GM12878 (cell line): ENCODE results near the gene GNAO1.

Experiments
- ATF7 ChIP-seq: fragments of 450-650 bp; IDR thresholded peaks from 2 replicates; pipeline ENCODE4 v1.6.1; 2016; ENCODE audit warnings: low read depth, mild to moderate bottlenecking
- CEBPB ChIP-seq, 2 experiments: fragments of 150-350 bp in 1 of 2; IDR thresholded peaks; 2 replicates each; pipeline ENCODE4 v1.6.1; 2012 to 2014; ENCODE audit warnings: low read depth in 2 of 2, low read length in 2 of 2, borderline replicate concordance in 1 of 2, inconsistent platforms in 1 of 2
- CREB1 ChIP-seq: IDR thresholded peaks from 2 replicates; pipeline ENCODE4 v1.6.1; 2012; ENCODE audit warnings: low read depth, mild to moderate bottlenecking, inconsistent platforms
- DPF2 ChIP-seq: fragments of 450-650 bp; IDR thresholded peaks from 2 replicates; pipeline ENCODE4 v1.6.1; 2017; ENCODE audit warnings: mild to moderate bottlenecking
- EZH2 ChIP-seq: IDR thresholded peaks from 2 replicates; pipeline ENCODE4 v1.6.1; 2012; ENCODE audit warnings: low read depth, mild to moderate bottlenecking, control low read depth, inconsistent platforms, low read length, borderline replicate concordance; ENCODE audit not compliant: control insufficient read depth
- POLR2AphosphoS5 ChIP-seq: IDR thresholded peaks from 2 replicates; pipeline ENCODE4 v1.6.1; 2011; ENCODE audit warnings: mild to moderate bottlenecking, low read length, inconsistent platforms
- SRF ChIP-seq, 2 experiments: IDR thresholded peaks; 2 replicates each; pipeline ENCODE4 v1.6.1; 2011; ENCODE audit warnings: low read depth in 2 of 2, low read length in 2 of 2, mild to moderate bottlenecking in 1 of 2, moderate library complexity in 1 of 2
- TF ChIP-seq, protein P1 (sequence below), 3 experiments: IDR thresholded peaks in 2 of 3; conservative IDR thresholded peaks in 1 of 3; 2 replicates each; pipeline ENCODE4 v1.5.1; 2011; ENCODE audit warnings: low read depth in 3 of 3, low read length in 3 of 3, mild to moderate bottlenecking in 3 of 3, control low read depth in 2 of 3, moderate library complexity in 2 of 3, inconsistent platforms in 1 of 3, mixed read lengths in 1 of 3; ENCODE audit not compliant: control insufficient read depth in 2 of 3, insufficient read depth in 1 of 3; ENCODE audit errors: extremely low read depth in 1 of 3
- TF ChIP-seq, protein P2 (sequence below): IDR thresholded peaks from 2 replicates; pipeline ENCODE4 v1.6.1; 2012; ENCODE audit warnings: mild to moderate bottlenecking, low read depth, low read length
- TF ChIP-seq, protein P3 (sequence below): IDR thresholded peaks from 2 replicates; pipeline ENCODE4 v1.6.1; 2012; ENCODE audit warnings: low read length, inconsistent platforms
- TF ChIP-seq, protein P4 (sequence below): IDR thresholded peaks from 2 replicates; pipeline ENCODE4 v1.6.1; 2011; ENCODE audit warnings: low read depth, low read length, improper control_type of control experiment, borderline replicate concordance
- TF ChIP-seq, protein P5 (sequence below): fragments of 450-650 bp; formaldehyde crosslinking; IDR thresholded peaks from 2 replicates; pipeline ENCODE4 v1.4.0; 2020; ENCODE audit warnings: mild to moderate bottlenecking, moderate library complexity
- TF ChIP-seq, protein P6 (sequence below): IDR thresholded peaks from 2 replicates; pipeline ENCODE4 v1.6.1; 2011; ENCODE audit warnings: low read depth, mild to moderate bottlenecking, low read length, moderate library complexity, borderline replicate concordance; ENCODE audit errors: extremely low read depth

DNA sequence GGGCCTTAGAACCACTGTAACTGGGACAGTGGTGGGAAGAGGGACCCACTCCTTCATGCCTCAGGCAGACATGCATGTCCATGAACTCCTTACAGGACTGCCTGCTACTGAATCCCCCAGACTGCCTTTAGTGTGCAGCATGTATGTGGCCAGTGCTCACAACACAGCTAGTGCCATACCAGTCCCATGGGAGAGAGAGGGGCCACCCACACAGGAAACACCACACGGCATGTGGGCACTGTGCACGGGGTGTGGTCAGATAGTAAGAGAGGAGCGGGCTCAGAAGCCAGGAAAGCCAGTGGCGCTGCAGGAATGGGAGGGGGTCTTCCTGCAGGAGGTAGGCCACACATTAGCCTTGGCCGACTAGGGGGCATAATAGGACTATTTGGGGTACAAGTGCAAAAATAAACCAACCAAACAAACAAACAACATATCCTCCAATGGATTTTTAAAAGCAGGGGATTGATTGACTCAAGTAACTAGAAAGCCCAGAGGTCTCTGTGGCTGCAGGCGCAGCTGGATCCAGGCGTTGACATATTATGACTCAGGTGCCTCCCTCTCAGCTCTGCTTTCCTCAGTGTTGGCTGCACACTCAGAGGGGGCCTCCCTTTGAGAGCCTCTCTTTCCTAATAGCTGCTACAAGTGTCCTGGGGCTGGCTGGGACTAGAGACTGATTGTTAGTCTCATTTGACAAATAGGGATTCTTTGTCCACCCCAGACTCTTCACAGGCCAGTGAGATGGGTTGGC, 129.7 kb downstream of the GNAO1 start:
- TF ChIP-seq, protein P1, sequence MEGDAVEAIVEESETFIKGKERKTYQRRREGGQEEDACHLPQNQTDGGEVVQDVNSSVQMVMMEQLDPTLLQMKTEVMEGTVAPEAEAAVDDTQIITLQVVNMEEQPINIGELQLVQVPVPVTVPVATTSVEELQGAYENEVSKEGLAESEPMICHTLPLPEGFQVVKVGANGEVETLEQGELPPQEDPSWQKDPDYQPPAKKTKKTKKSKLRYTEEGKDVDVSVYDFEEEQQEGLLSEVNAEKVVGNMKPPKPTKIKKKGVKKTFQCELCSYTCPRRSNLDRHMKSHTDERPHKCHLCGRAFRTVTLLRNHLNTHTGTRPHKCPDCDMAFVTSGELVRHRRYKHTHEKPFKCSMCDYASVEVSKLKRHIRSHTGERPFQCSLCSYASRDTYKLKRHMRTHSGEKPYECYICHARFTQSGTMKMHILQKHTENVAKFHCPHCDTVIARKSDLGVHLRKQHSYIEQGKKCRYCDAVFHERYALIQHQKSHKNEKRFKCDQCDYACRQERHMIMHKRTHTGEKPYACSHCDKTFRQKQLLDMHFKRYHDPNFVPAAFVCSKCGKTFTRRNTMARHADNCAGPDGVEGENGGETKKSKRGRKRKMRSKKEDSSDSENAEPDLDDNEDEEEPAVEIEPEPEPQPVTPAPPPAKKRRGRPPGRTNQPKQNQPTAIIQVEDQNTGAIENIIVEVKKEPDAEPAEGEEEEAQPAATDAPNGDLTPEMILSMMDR (IDR thresholded peaks at IDR 0.05 in 2 of 3, conservative IDR thresholded peaks at IDR 0.05 in 1 of 3; ENCODE audit: control insufficient read depth in 2 of 3, extremely low read depth in 1 of 3, insufficient read depth in 1 of 3, low read depth in 3 of 3, low read length in 3 of 3), result no peak
- TF ChIP-seq, protein P2, sequence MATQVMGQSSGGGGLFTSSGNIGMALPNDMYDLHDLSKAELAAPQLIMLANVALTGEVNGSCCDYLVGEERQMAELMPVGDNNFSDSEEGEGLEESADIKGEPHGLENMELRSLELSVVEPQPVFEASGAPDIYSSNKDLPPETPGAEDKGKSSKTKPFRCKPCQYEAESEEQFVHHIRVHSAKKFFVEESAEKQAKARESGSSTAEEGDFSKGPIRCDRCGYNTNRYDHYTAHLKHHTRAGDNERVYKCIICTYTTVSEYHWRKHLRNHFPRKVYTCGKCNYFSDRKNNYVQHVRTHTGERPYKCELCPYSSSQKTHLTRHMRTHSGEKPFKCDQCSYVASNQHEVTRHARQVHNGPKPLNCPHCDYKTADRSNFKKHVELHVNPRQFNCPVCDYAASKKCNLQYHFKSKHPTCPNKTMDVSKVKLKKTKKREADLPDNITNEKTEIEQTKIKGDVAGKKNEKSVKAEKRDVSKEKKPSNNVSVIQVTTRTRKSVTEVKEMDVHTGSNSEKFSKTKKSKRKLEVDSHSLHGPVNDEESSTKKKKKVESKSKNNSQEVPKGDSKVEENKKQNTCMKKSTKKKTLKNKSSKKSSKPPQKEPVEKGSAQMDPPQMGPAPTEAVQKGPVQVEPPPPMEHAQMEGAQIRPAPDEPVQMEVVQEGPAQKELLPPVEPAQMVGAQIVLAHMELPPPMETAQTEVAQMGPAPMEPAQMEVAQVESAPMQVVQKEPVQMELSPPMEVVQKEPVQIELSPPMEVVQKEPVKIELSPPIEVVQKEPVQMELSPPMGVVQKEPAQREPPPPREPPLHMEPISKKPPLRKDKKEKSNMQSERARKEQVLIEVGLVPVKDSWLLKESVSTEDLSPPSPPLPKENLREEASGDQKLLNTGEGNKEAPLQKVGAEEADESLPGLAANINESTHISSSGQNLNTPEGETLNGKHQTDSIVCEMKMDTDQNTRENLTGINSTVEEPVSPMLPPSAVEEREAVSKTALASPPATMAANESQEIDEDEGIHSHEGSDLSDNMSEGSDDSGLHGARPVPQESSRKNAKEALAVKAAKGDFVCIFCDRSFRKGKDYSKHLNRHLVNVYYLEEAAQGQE, result no peak
- TF ChIP-seq, protein P3, sequence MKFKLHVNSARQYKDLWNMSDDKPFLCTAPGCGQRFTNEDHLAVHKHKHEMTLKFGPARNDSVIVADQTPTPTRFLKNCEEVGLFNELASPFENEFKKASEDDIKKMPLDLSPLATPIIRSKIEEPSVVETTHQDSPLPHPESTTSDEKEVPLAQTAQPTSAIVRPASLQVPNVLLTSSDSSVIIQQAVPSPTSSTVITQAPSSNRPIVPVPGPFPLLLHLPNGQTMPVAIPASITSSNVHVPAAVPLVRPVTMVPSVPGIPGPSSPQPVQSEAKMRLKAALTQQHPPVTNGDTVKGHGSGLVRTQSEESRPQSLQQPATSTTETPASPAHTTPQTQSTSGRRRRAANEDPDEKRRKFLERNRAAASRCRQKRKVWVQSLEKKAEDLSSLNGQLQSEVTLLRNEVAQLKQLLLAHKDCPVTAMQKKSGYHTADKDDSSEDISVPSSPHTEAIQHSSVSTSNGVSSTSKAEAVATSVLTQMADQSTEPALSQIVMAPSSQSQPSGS, result no peak
- no peak for TF ChIP-seq CEBPB (IDR thresholded peaks at IDR 0.05; ENCODE audit: borderline replicate concordance in 1 of 2, low read depth in 2 of 2, low read length in 2 of 2)
- no peak for TF ChIP-seq CREB1
- no peak for TF ChIP-seq DPF2
- TF ChIP-seq, protein P4, sequence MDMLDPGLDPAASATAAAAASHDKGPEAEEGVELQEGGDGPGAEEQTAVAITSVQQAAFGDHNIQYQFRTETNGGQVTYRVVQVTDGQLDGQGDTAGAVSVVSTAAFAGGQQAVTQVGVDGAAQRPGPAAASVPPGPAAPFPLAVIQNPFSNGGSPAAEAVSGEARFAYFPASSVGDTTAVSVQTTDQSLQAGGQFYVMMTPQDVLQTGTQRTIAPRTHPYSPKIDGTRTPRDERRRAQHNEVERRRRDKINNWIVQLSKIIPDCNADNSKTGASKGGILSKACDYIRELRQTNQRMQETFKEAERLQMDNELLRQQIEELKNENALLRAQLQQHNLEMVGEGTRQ, result no peak
- TF ChIP-seq SRF (IDR thresholded peaks at IDR 0.05; ENCODE audit: low read depth in 2 of 2, low read length in 2 of 2), result no peak
- TF ChIP-seq EZH2, result no peak
- TF ChIP-seq, protein P5, sequence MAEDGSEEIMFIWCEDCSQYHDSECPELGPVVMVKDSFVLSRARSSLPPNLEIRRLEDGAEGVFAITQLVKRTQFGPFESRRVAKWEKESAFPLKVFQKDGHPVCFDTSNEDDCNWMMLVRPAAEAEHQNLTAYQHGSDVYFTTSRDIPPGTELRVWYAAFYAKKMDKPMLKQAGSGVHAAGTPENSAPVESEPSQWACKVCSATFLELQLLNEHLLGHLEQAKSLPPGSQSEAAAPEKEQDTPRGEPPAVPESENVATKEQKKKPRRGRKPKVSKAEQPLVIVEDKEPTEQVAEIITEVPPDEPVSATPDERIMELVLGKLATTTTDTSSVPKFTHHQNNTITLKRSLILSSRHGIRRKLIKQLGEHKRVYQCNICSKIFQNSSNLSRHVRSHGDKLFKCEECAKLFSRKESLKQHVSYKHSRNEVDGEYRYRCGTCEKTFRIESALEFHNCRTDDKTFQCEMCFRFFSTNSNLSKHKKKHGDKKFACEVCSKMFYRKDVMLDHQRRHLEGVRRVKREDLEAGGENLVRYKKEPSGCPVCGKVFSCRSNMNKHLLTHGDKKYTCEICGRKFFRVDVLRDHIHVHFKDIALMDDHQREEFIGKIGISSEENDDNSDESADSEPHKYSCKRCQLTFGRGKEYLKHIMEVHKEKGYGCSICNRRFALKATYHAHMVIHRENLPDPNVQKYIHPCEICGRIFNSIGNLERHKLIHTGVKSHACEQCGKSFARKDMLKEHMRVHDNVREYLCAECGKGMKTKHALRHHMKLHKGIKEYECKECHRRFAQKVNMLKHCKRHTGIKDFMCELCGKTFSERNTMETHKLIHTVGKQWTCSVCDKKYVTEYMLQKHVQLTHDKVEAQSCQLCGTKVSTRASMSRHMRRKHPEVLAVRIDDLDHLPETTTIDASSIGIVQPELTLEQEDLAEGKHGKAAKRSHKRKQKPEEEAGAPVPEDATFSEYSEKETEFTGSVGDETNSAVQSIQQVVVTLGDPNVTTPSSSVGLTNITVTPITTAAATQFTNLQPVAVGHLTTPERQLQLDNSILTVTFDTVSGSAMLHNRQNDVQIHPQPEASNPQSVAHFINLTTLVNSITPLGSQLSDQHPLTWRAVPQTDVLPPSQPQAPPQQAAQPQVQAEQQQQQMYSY (CRISPR knock-in tag), result no peak
- no peak for TF ChIP-seq POLR2AphosphoS5
- TF ChIP-seq, protein P6, sequence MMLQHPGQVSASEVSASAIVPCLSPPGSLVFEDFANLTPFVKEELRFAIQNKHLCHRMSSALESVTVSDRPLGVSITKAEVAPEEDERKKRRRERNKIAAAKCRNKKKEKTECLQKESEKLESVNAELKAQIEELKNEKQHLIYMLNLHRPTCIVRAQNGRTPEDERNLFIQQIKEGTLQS, result no peak
- no peak for TF ChIP-seq ATF7
